CD1c-positive myeloid dendritic cell (primary cell): ENCODE results near the gene DUOX2.
"Not testable (repeated sequence)": the region's sequence is repeated elsewhere in the genome, so short reads cannot be mapped to it uniquely, and the experiment has no call there.

ENCODE experiments used
- DNase-seq: peaks from one replicate; pipeline ENCODE4 v3.0.0-alpha.2; 2016; ENCODE audit errors: extremely low spot score

The DUOX2 gene

GRCh38 chr15:45101749-45102148 lies 12.2 kb downstream of the DUOX2 start:
- DNase-seq, result no peak

DNA sequence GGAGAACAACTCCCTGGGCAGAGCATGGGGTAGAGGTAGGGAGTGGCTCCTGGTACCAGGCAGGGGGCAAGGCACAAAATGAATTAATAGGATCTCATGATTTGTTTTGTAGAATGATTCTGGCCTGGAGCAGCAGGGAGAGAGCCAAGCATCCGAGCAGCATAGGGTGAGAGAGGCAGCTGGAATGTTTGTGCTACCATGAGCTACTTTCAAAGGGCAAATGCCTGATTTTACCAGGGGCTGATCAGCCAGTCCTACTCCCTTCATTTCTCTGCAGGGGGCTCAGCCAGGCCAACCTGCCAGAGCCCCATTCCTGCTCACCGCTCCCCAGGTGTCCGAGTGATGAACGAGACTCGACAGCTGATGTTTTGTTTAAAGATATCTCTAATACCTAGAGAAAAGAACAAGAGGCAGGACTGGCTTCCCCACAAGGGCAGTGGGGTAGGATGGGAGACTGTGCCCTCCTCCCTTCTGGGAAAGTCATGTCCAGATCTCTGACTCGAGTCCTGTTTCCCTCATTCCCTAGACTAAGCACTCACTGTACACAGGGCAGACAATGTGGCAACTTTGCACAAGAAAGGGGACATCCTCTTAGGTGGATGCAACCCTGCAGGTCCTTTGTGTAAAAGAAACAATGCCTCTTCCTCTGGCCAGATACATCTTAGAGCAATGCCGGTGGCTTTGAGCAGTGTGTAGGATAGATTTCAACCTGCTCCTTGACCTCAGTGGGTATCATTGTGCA lies 12.9 kb downstream of the DUOX2 start:
- DNase-seq, result no peak

- no peak for DNase-seq
Observed at GRCh38 chr15:45099549-45100165, 14.3 kb downstream of the DUOX2 start.

- no peak for DNase-seq
Observed at GRCh38 chr15:45097466-45097865, 16.5 kb downstream of the DUOX2 start.

GRCh38 chr15:45095661-45096060 lies 18.3 kb downstream of the DUOX2 start:
- no peak for DNase-seq

DNA sequence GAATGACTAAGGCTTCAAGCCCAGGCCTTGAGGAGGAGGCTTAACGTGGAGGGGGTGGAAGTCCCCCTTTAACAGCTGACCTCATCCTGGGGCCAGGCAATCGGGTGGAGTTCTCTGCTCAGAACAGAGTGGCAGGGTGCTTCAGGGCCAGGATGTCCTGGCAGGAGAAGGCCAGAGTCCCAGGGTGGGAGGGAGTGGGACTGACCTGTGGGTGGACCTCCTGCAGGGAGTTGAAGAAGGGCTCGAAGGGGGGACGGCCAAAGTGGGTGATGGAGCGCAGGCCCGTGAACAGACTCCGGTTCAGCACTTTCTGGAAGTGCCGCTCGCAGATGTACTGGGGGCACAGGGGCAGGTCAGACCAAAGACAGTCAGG lies 19.6 kb downstream of the DUOX2 start:
- no peak for DNase-seq

DNA sequence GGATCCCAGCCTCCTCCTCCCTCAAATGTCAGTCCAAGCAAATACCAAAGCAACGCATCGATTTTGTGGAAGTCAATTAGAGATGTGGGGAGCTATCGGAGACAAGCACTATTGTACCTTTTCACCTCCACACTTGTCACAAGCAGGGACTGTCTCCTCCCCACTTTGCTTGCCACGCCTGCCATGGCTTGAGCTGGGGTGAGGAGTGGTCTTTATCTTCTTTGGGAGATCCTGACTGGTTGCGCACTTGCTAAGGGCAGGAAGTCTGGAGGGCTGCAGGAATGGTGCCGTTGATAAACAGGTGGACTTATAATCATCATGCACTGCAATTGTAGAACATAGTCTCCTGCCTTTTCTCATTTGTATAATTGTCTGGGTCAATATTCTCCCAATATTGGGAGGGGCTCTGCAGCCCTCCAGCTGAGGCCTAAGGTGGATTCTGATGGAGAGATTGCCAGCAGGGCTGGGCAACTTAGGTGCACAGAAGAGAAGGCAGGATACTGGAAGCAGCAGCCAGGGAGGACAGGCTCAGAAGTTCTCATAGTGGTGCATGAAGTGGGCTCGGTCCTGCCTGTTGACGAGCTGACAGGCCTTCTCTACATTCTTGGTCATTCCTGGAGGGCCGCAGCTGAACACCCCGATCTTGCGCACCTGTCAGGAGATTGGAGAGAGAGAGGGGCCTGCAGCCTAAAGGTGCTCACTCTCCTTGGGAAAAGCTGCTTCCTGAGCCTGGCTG lies 20.2 kb downstream of the DUOX2 start:
- DNase-seq, result no peak

- no peak for DNase-seq
Observed at GRCh38 chr15:45093013-45093412, 21.0 kb downstream of the DUOX2 start.

DNA sequence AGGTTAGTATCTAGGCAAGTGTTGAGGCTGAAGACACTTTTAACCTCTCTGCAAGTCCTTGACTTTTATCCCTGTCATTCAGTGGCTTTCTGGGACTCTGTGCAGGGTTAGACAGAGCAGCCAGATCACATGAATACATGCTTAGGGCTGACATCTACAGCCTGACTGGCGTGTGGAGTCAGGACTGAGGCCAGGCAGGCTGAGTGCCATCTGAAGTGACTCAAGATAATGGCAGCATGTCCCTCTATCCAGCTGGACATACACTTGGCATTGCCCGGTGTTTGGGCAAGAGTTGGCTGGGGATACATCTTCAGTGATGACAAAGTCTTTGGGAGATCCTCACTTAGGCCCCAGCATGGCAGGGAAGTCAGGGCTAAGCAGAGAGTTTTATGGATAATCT lies 22.4 kb downstream of the DUOX2 start:
- DNase-seq, result no peak

GRCh38 chr15:45091161-45091560 lies 22.8 kb downstream of the DUOX2 start:
- DNase-seq, result no peak

DNA sequence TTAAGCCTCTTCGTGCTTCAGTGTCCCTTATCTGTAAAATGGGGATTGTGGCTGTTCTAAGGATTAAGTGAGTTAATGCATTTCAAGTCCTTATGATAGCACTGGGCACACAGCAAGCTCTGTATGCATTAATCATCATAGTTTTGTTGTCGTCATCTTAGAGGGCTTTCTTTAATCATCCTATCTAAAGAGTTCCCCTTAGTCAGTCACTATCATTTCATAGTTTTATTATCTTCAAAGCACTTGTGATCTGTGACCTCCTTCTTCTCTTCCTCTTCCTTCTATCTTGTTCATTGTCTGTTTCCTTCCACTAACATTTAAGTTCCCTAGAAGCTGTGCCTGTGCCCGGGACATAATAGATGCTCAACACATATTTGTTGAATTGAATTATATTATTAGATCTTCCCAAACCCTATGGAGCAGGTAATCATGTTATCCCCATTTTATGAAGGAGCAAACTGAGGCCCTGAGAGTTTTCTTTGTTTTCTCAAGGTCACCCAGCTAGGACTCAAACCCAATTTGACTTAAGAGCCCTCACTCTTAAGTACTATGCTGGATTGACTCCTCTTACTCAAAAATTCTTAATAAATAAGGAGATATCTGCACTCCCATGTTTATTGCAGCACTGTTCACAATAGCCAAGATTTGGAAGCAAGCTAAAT lies 24.1 kb downstream of the DUOX2 start:
- no peak for DNase-seq

DNA sequence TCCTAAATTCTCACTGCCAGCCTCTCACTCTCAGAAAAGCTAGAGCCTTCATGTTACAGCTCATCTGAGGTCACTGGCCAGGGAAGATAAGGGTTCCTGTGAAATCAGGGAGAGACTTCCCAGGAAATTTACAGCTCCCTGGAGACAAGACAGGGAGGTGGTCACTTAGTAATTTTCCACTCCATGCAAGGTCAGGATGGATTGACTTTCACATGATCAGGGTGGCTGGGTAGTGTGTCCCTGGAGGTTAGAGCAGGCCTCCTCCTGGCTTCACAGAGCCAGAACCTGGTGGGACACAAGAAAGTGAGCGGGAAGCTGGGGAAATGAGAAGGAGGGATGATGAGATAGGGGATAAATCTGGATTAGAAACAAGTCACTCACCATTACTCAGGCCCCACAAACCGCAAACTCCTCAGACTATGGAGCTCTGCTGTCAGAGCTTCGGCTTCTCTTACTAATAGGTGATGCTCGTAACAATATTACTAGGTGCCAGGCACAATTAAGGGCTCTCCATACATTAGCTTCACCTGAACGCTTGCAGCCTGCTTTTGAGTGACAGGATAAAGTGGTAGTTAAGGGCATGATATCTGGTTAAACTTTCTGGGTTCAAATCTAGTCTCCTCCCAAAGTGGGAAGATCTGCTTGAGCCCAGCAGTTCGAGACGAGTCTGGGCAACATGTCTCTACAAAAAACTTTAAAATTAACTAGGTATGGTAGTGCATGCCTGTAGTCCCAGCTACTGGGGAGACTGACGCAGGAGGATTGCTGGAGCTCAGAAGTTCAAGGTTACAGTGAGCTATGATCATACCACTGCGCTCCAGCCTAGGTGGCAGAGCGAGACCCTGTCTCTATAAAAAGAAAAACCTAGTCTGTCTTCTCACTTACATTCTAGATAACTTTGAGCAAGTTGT lies 24.9 kb downstream of the DUOX2 start:
- DNase-seq, result no peak

GRCh38 chr15:45087513-45087912 lies 26.5 kb downstream of the DUOX2 start:
- DNase-seq, result peak; percentile 1

GRCh38 chr15:45084163-45084562 lies 29.8 kb downstream of the DUOX2 start:
- DNase-seq, result no peak

- DNase-seq, result no peak
Observed at GRCh38 chr15:45083223-45083622, 30.7 kb downstream of the DUOX2 start.

GRCh38 chr15:45082412-45082811 lies 31.6 kb downstream of the DUOX2 start:
- not testable (repeated sequence) for DNase-seq

- not testable (repeated sequence) for DNase-seq
Observed at GRCh38 chr15:45080593-45080992, 33.4 kb downstream of the DUOX2 start.

- DNase-seq, result not testable (repeated sequence)
Observed at GRCh38 chr15:45079628-45080246, 34.2 kb downstream of the DUOX2 start.

GRCh38 chr15:45079201-45079600 lies 34.8 kb downstream of the DUOX2 start:
- not testable (repeated sequence) for DNase-seq

DNA sequence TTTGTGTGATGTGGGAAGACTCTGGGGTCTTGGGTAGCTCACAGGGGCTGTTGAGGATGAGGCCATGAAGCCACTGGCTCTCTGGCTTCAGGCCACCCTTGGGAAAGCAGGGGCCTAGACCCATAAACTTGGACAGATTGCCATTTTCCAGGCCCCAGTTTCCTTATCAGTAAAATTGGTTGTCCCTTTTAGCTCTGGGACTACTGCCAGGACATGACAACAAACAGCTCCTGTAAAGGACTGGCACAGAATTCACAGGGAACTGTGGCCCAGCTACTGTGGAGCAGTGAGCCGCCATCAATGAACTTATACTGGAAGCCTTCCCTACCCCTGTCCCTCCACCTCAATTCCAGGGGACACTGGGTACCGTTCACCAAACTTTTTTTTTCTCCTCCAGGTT lies 36.6 kb downstream of the DUOX2 start:
- DNase-seq, result not testable (repeated sequence)
